NCI-H2227 (cell line): ENCODE results near the gene CPM.

Source experiments
- DNase-seq: peaks from one replicate; lab custom pipeline; 2025; ENCODE audit not compliant: unreplicated experiment; lab: John Stamatoyannopoulos, UW

The CPM gene

GRCh38 chr12:68957273-68957672 lies 24.3 kb upstream of the CPM start:
- no peak for DNase-seq

GRCh38 chr12:68956466-68956865 lies 23.5 kb upstream of the CPM start:
- no peak for DNase-seq

- no peak for DNase-seq
Observed at GRCh38 chr12:68954811-68955210, 21.8 kb upstream of the CPM start.

GRCh38 chr12:68953536-68953935 lies 20.6 kb upstream of the CPM start:
- DNase-seq = no peak

GRCh38 chr12:68951652-68952051 lies 18.7 kb upstream of the CPM start:
- no peak for DNase-seq

GRCh38 chr12:68950511-68950910 lies 17.5 kb upstream of the CPM start:
- DNase-seq = no peak

GRCh38 chr12:68945255-68945654 lies 12.3 kb upstream of the CPM start:
- DNase-seq = no peak

GRCh38 chr12:68944296-68945076 lies 11.5 kb upstream of the CPM start:
- DNase-seq = no peak

- no peak for DNase-seq
Observed at GRCh38 chr12:68943848-68944247, 10.9 kb upstream of the CPM start.

GRCh38 chr12:68940731-68941130 lies 7.8 kb upstream of the CPM start:
- no peak for DNase-seq

- no peak for DNase-seq
Observed at GRCh38 chr12:68939505-68939904, 6.5 kb upstream of the CPM start.

GRCh38 chr12:68934392-68934791 lies 1.4 kb upstream of the CPM start:
- DNase-seq = no peak

GRCh38 chr12:68932128-68932960 lies 627 bp downstream of the CPM start:
- DNase-seq = no peak

- no peak for DNase-seq
Observed at GRCh38 chr12:68930178-68930577, 2.8 kb downstream of the CPM start.

- no peak for DNase-seq
Observed at GRCh38 chr12:68924546-68924945, 8.4 kb downstream of the CPM start.

GRCh38 chr12:68919581-68920239 lies 13.3 kb downstream of the CPM start:
- DNase-seq = no peak

- DNase-seq = no peak
Observed at GRCh38 chr12:68918960-68919359, 14.0 kb downstream of the CPM start.

- no peak for DNase-seq
Observed at GRCh38 chr12:68915055-68915454, 17.9 kb downstream of the CPM start.

GRCh38 chr12:68913682-68914081 lies 19.3 kb downstream of the CPM start:
- no peak for DNase-seq

GRCh38 chr12:68912916-68913315 lies 20.1 kb downstream of the CPM start:
- no peak for DNase-seq

GRCh38 chr12:68911197-68911718 lies 21.7 kb downstream of the CPM start:
- DNase-seq = no peak

- no peak for DNase-seq
Observed at GRCh38 chr12:68910128-68910527, 22.8 kb downstream of the CPM start.
